T-helper 1 cell (primary cell): ENCODE measurements around the gene PDGFD.
"Not testable (repeated sequence)": the region's sequence is repeated elsewhere in the genome, so short reads cannot be mapped to it uniquely, and the experiment has no call there.

Source experiments
- DNase-seq, 5 donors: peaks; one replicate each; pipeline ENCODE4 v3.0.0-alpha.2; 2012 to 2020

The PDGFD gene

DNA sequence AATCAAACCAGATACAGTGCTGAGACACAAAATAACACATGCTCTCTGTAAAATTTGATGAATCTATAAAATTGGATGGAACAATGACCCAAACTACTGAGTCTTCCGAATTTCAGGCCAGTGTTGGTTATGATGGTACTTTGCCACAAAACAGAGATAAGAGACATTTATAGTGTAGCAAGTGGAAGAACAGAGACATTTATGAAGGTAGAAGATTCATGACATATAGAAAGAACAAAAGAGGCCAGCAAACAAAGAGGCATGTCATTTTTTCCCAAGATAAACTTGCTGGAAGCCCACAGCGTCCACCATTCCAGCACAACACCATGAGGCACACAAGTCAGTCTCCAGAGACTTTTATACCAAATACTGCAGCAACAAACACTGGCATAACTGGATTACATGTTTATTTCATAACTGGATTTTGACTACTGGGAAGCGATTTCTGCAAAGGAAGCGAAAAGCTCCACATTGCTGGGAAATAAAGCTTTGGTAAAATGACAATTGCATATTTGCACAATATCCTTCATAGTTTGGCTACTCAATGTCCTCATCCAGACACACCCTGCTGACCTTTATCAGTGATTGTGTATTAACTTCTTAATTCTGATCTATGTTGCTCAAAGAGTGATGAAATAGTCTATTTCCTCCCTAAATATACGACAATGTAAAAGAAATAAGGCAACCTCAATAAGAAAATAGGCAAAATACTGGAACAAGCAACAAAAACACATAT is 110.0 kb downstream of the PDGFD start:
- no peak for DNase-seq

DNA sequence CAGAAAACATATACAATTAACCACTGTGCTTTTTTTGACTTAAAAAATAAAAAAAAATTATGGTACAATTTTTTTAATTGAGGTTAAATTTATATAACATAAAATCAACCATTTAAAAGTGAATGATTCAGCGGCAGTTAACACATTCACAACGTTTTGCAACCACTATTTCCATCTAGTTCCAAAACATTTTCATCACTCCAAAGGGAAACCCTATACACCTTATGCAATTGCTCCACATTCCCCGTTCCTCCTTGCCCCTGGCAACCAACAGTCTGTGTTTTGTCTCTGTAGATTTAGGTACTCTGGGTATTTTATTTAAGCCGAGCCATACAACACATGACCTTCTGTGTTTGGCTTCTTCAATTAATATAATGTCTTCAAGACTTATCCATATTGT is 112.2 kb downstream of the PDGFD start:
- DNase-seq = no peak

DNA sequence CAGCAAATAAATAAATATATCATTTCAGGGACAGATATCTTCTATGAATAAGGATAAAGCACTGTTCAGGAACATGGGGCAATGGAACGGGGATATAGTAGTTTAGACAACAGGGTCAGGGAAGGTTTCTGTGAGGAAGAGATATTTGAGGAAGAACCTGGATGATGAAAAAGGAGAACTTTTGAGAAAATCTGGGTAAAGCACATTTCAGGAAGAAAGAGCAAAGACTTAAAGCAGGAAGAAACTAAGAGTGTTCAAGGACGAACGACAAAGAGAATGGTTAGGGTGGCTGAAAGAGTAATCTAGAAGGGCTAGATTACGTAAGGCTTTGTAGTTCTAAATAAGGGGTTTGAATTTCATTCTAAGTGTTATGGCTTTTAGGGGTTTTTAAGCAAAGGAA is 114.8 kb downstream of the PDGFD start:
- DNase-seq = no peak

DNA sequence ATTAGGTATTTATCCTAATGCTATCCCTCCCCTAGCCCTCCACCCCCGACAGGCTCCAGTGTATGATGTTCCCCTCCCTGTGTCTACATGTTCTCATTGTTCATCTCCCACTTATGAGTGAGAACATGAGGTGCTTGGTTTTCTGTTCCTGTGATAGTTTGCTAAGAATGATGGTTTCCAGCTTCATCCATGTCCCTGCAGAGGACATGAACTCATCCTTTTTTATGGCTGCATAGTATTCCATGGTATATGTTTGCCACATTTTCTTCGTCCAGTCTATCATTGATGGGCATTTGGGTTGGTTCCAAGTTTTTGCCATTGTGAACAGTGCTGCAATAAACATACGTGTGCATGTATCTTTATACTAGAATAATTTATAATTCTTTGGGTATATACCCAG is 117.1 kb downstream of the PDGFD start:
- not testable (repeated sequence) for DNase-seq

DNA sequence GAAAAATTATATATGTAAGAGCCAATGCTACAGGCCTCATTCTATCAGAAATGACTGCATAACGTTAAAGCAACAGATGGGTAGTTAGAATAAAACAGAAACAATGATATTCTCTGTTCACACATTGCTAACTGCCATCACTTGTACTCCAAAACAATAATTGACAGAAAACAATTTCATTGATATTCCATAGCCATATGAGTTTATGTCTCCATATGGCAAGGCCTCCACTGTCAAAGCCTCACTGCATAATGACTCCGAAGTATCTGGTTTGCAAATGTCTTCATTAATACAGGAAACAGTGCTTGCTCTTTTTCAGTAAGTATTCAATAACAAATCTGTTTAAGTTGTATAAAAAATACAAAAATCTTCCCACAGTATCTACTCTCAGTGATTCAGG is 117.6 kb downstream of the PDGFD start:
- DNase-seq = no peak

DNA sequence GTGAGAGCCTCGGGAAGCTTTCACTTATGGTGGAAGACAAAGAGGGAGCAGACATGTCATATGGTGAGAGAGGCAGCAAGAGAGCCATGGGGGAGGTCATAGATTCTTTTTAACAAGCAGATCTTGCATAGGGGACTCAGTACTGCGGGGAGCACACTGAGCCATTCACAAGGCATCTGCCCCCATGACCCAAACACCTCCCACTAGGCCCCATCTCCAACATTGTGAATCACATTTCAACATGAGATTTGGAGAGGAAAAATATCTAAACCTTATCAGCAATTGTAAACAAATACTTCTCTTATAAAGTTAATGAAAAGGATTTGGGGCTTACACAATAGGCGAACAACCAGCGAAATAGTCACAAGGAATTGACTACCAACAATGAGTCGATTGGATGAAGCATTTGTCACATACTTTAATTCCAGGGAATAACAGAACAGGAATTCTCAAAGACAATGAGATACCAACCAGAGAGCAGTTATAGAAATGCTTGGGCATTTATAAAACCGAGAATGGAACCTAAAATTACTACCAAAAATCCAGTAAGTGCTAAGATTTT is 120.2 kb downstream of the PDGFD start:
- no peak for DNase-seq

DNA sequence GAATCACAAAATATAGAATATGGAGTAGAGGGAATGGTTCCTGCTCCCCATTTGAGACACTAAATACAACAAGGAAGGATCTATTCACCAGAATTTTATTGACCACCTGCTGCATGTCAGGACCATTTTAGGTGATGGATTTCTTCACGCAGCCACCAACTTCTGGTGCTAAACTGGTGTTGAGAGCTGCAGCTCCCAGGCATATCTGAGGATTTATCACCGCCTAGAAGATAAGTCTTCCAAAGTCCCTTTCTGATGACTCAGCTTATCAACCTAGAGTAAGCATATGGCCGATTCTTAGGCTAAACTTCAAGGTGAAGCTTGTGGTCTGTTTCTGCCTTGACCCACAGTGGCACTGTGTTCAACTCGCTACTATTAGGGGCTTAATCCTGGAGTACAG is 120.8 kb downstream of the PDGFD start:
- DNase-seq = no peak

DNA sequence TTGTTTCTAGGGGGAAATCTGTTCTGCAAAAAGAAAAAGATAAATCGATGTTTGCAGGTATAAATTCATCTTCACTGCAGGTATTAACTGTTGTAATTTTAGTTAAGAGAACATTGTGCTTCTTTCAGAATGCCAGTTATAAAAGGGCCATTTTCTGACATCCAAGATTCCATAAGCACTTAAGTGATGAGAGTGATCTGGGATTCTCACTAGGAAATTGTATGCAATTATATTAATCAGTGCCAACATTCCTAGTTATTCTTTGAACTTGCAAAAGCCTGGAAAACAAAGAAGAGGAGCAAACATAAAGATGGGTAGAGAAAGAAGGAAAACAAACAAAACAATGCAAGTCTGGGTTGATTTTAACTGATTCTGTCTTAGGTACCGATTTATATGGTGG is 122.2 kb downstream of the PDGFD start:
- DNase-seq = no peak

DNA sequence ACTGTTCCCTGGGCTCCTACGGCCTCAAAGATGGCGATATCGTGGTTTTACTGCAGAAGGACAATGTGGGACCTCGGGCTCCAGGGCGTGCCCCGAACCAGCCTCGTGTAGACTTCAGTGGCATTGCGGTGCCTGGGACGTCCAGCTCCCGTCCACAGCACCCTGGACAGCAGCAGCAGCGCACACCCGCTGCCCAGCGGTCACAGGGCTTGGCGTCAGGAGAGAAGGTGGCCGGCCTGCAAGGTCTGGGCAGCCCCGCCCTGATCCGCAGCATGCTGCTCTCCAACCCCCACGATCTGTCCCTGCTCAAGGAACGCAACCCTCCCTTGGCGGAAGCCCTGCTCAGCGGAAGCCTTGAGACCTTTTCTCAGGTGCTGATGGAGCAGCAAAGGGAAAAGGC is 127.0 kb downstream of the PDGFD start:
- no peak for DNase-seq

DNA sequence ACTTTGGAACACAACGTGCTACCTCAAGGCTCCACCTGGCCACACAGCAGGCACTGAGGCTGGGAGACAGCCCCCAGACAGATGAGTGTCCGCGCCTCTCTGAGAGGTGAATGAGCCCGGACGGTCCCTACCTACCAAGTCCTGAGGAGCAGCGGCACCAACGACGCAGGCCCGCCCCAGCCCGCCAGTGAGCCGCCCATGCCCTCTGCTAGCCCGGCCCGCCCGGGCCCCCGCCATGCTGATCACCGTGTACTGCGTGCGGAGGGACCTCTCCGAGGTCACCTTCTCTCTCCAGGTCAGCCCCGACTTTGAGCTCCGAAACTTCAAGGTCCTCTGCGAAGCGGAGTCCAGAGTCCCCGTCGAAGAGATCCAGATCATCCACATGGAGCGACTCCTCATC is 127.4 kb downstream of the PDGFD start, which contains the start of gene DDI1:
Gene DDI1, plus strand, starts transcription at position 53 of the 400 bp plus-strand sequence. Its CDS starts 183 bp downstream, at position 236.
- DNase-seq = no peak

DNA sequence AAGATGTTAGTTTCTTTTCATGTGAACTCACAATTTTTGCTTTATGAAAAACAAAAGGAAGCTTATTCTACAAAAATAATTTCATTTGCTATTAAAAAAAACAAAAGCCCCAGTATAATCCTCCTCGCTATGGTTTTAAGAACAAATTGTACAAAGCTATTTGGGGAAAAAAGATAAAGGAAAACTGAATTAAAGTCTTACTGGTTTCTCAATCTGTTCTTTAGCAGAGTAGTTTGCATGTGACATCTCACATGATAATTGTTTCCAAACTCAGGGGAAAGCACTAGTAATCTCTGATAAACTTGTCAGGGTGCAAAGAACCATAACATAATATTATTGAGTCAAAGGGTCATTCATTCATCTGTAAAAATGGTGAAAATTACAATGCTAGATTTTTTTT is 130.4 kb downstream of the PDGFD start:
- no peak for DNase-seq

DNA sequence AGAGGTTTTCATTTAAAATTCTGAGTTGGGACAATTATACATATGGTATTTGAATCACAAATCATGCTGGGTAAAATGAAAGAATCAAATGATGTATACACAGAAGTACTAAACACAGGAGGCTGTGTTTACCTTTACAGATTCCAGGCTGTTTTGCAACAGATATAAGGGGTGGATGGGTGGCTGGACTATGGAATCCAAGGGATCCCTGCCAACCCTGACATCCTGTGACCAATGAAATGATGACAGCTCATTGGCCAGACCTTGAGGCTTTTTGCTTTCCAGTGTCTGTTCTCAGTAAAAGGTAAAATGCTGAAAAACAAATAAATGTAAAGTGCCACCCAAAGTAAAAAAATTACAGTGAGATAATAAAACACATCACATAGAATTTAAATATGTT is 130.8 kb downstream of the PDGFD start:
- no peak for DNase-seq

DNA sequence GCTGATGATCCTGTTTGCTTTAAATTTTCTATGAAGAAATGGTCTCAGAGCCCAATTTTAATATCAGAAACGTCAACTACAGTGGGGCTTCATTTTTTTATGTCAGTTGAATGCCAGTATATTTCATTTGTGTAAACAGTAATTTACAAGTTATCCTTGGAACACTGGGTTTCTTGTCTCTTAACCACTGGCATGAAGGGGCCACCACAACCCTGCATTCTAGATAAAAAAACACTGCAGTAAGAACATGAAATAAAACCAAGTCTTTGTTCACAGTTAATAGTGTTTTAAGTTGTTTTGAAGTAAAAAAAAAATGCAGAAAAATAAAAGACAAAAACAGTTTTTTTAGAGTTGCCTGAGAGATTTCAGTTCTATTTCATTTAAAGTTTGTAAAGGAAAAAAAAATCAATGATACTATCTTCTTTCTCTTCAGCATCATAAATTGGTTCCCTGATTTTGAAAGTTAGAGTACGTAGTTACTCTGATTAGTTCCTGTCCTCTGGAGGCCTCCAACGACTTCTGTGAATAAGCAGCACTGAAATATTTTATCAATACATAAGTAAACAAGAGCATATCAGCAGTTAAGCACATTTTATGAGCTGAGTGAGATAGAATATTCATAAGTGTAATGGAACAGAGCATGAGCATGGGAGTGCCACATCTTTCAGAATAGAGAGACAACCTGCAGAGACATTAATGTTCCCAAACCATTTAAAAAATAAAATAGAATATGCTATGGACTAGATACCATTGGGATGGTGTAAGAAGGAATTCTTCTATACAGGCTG is 135.3 kb downstream of the PDGFD start:
- no peak for DNase-seq

DNA sequence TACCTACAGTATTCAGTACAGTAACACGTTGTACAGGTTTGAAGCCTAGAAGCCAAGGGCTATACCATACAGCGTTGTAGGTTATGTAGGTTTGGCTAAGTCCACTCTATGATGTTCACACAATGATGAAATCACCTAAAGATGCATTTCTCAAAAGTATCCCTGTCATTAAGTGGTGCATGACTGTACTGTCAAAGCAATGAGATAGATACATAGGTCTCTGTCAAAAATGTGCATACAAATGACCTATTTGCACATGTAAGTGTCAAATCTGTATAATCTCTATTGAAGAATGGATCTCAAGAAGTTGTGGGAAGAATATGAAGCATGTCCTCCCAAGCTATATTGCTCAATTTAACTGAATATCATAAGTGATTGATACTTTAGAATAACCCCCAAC is 139.4 kb downstream of the PDGFD start:
- no peak for DNase-seq

DNA sequence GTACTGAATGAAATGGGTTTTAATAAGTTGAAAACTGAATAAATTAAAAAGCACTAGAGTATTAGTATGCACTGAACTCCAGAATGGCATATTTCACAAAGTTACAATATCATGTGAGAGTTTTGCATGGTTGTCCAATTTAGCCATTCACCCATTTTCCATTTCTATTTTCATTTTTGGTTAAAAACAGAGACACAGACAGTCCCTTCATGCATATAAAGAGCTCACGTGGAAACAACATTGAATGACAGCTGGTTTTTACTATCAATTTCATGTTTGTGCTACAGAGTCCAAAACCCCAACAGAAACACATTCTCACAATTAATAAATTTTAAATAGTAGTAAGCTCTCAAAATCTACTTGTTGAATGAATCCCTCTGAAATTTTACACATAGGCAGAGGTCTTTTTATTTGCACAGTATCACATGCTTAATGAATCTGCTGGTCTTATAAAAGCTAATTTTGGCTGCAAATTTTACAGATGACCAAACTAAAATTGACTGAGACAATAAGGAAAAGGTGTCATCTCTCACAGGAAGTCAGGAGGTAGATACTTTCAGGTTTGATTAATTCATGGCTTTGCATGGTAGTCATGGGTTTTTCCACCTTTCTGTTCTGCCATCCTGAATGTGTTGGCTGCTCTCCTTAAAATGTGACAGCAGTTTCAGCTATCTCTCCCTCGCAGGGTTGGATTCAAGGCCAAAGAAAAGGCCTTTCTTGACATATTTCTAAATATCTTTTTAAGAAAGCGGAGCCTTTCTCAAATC is 148.1 kb downstream of the PDGFD start:
- DNase-seq = no peak

DNA sequence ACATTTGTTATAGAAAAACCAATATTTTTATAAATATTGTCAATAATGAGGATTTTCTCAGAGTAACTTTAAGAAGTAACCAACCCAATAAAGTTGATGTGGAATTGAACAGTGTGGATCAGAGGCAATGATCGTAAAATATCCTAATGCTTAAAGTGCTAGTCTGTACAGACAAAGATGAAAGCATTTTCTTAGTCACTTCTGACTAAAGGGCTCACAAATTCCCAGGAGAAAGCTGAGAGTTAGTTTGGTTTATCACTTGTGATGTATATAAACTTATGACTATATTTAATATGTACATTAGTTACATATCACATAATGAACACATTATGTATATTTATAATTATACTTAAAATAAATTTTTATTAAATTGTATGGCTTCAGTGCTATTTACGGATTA is 152.9 kb downstream of the PDGFD start:
- DNase-seq = no peak

DNA sequence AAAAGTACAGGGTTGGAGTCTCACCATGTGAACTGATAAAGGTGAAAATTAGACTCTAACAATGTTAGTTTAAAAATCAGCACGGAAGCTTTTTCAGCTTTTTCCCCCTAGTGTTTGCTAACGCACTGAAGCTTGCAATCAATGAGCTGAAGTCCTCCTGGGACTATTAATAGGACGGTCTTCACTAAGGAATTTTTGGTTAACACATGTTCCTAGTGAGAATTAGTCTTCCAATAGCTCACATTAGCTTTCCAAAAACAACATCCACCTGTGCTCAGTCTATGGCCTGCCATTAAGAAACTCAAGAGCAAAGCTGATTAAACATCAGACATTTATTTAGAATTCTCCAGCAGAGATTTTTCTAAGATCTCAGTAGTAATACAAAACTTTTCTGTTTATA is 154.2 kb downstream of the PDGFD start:
- DNase-seq = no peak

DNA sequence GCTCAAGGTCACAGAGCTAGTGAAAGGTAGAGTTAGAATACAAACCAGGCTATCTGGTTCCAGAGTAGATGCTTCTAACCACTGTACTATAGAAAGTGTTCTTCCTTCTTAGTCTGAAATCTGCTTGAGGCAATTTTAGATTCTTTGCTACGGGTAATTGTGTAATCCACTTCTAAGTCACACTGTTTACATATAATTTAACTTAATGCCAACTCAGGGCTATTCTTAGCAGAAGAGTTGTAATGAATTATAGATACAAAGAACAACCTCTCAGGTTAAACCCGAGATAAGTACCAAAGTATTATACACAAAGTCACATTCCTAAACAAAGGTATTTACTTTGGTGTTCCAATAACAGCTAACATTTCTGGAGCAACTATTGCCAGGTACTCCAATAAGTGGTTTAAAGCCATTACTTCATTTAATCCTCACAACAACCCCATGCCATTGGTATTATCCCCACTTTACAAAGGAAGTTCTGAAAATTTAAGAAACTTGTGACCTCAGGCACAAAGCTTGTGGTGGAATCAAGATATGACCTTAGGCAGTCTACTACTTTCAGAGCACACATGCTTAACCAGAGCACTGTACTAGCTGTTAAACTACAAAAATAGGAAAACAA is 158.6 kb downstream of the PDGFD start:
- no peak for DNase-seq

DNA sequence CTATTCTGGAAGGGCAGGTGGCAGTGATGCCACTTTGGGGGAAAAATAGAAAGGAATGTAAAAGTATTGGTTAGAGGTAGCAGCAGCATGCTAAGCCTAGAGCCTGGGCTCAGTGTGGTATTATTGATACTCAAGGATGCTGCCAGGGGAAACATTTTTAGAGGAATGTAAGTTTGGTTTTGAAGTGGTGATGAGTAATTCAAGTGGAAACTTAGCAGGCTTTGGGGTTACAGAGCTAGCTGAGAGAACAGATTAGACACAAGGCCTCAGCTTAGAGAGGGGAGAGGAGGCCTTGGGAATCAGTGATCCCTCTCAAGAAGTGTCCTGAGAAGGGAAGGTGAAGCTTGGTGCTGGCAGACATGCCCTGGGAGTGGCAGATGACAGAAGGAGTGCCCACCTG is 160.5 kb downstream of the PDGFD start:
- no peak for DNase-seq

DNA sequence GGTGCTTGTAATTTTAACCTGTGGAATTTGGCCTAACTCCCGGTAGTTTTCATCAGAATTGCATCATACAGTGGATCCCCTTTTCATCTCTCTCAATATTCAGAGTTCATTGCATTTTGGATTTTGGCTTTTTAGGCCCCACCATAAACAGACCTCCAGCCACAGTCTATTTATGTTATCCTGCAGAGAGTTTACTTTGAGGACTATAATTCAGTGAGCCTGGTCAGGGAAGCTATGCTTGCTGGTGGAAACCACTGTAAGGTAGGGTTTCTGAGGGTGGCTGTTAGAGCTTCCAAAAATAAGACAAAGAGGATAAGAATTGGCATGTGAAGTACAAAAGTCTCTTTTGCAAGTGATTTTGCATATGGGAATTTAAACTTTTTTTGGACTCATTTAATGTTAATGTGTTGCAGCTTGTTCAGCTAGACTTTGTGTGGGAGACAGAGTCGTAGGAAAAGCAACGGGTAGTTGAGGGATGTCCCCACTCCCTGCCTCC is 162.3 kb downstream of the PDGFD start:
- no peak for DNase-seq

DNA sequence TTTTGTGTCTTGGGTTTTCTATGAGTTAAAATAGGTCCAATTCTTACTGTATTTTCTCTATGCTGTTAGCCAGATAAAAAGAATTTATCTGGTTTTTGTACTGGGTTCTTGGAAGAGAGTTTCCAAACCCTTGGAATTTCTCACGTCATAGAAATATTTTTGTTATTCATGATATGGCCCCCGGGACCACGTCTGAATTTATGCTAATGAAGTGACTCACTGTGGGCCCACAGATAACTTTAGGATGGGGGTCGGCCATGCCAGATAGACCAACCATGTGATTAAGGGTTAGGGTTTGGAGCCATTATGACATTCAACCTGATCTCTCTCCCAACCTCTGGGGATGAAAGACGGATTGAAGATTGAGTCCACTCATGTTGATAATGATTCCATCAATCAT is 163.1 kb downstream of the PDGFD start:
- DNase-seq = no peak

DNA sequence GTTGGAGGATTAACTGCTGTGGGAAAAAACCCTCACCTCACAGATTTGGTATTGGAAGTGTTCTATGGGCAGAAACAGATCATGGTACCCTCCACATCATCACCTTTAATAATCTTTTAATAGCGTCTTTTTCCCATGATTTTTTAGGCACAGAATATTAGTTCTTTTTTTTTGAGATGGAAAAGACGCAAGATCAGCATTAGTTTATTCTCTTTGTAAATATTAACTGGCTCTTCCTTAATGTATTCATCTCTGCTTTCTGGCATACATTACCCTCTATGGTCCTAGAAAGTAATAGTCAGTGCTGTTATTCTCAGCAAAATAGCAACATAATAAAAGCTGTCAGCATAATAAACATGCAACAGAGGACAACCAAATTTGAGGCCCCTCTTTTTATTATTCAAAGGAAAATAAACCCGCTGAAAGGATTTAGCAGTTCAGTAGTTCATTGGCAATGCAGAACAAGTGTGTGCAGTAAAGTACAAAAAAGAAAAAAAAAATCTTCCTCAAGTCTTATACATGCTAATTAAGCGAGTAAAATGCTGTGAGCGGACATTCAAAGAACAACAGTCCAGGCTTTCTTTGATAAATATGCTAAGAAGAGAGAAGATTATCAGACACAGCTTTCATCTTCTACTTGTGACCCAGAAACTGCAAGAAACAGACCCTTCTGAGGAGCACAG is 165.0 kb downstream of the PDGFD start:
- no peak for DNase-seq
